ENCODE measurements around the gene RAD50.

DNA sequence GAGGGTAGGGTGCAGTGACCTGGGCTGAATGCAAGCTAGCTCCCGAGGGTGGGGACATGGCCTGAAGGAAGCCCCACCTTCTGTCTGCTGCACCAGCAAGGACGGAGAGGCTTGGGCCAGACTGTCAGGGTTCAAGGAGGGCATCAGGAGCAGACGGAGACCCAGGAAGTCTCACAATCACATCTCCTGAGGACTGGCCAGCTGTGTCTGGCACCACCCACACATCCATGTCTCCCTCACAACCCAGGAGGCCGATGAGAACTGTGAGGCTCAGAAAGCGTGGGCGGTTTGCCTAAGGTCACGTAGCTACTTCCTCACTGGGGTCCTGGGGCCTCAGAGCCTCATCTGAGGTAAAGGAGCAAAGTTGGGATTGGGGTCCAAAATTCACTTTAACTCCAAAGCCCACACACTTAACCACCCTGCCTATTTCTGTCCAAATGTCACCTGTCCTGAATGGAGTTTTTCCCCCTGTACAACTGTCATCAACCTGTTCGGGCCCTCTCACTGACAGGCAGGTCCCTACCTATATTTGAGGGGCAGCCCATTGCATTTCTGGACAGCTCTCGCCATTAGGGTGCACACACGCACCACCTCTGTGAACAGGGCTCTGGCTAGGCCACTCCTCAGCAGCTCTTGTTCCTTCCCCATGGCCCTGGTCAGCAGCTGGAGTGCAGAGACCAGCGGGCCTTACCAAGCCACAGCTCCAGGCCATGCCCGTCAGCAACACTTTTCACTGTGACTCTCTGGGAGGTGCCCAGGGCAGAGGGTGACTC lies 104.6 kb downstream of the RAD50 start:
- TF ChIP-seq, protein P1, sequence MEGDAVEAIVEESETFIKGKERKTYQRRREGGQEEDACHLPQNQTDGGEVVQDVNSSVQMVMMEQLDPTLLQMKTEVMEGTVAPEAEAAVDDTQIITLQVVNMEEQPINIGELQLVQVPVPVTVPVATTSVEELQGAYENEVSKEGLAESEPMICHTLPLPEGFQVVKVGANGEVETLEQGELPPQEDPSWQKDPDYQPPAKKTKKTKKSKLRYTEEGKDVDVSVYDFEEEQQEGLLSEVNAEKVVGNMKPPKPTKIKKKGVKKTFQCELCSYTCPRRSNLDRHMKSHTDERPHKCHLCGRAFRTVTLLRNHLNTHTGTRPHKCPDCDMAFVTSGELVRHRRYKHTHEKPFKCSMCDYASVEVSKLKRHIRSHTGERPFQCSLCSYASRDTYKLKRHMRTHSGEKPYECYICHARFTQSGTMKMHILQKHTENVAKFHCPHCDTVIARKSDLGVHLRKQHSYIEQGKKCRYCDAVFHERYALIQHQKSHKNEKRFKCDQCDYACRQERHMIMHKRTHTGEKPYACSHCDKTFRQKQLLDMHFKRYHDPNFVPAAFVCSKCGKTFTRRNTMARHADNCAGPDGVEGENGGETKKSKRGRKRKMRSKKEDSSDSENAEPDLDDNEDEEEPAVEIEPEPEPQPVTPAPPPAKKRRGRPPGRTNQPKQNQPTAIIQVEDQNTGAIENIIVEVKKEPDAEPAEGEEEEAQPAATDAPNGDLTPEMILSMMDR (IDR thresholded peaks at IDR 0.05; ENCODE audit: low read length), result no peak
- TF ChIP-seq EZH2 (optimal IDR thresholded peaks at IDR 0.05; ENCODE audit: low read depth, low read length) (no peak), EZH2phosphoT487 (IDR thresholded peaks at IDR 0.05; ENCODE audit: low read length) (no peak)
